Measurements from ENCODE around the gene TNRC6B.

- TF ChIP-seq CTCF (optimal IDR thresholded peaks at IDR 0.05 in 1 of 3, IDR thresholded peaks at IDR 0.05 in 1 of 3, conservative IDR thresholded peaks at IDR 0.05 in 1 of 3; ENCODE audit: extremely low read depth in 1 of 3, insufficient read depth in 2 of 3, low read length in 3 of 3) (no peak), EZH2 (IDR thresholded peaks at IDR 0.05; ENCODE audit: low read length) (no peak)
Measured at GRCh38 chr22:40180403-40180802, 2.7 kb downstream of the TNRC6B start.

All from keratinocyte (primary cell).